MM.1S (cell line): ENCODE measurements around the gene DHH.

ENCODE experiments used
- DNase-seq: peaks from one replicate; pipeline ENCODE4 v3.0.0-alpha.2; 2015
- H2AFZ ChIP-seq: fragments of 300-600 bp; sonication (generic); 2 replicates; pipeline ENCODE4 v1.6.0; 2016; ENCODE audit warnings: antibody characterized with exemption, low read length
- H3F3A ChIP-seq: fragments of 300-600 bp; sonication (generic); 2 replicates; pipeline ENCODE4 v1.6.1; 2016; ENCODE audit warnings: mild to moderate bottlenecking, antibody characterized with exemption, low read length, moderate library complexity, mixed read lengths; ENCODE audit not compliant: insufficient read depth
- H3K27ac ChIP-seq: fragments of 300-600 bp; sonication (generic); 2 replicates; pipeline ENCODE4 v1.5.1; 2016; ENCODE audit warnings: mild to moderate bottlenecking, low read length
- H3K27me3 ChIP-seq: fragments of 300-600 bp; sonication (generic); replicated peaks from 2 replicates; pipeline ENCODE4 v1.6.0; 2016; ENCODE audit warnings: low read length; ENCODE audit not compliant: insufficient read depth
- H3K36me3 ChIP-seq: fragments of 300-600 bp; sonication (generic); replicated peaks from 2 replicates; pipeline ENCODE4 v1.6.1; 2016; ENCODE audit warnings: mild to moderate bottlenecking, low read length, mixed read lengths; ENCODE audit not compliant: insufficient read depth
- H3K4me1 ChIP-seq: fragments of 300-600 bp; sonication (generic); 2 replicates; pipeline ENCODE4 v1.6.1; 2016; ENCODE audit warnings: low read length, mixed read lengths
- H3K4me2 ChIP-seq: fragments of 300-600 bp; sonication (generic); 2 replicates; pipeline ENCODE4 v1.6.0; 2016; ENCODE audit warnings: low read depth, low read length
- H3K4me3 ChIP-seq: fragments of 300-600 bp; sonication (generic); 2 replicates; pipeline ENCODE4 v1.5.1; 2016; ENCODE audit warnings: low read length, mixed read lengths
- H3K79me2 ChIP-seq: fragments of 300-600 bp; sonication (generic); 2 replicates; pipeline ENCODE4 v1.6.1; 2016; ENCODE audit warnings: mixed run types, low read length, mixed read lengths
- H3K9ac ChIP-seq: fragments of 300-600 bp; sonication (generic); 2 replicates; pipeline ENCODE4 v1.6.1; 2016; ENCODE audit warnings: low read length, mixed read lengths
- H3K9me2 ChIP-seq: fragments of 300-600 bp; sonication (generic); replicated peaks from 2 replicates; pipeline ENCODE4 v1.6.1; 2016; ENCODE audit warnings: mild to moderate bottlenecking, low read length, mixed read lengths; ENCODE audit not compliant: insufficient read depth
- H3K9me3 ChIP-seq: fragments of 300-600 bp; sonication (generic); replicated peaks from 2 replicates; pipeline ENCODE4 v1.6.1; 2016; ENCODE audit warnings: mild to moderate bottlenecking, low read length, mixed read lengths; ENCODE audit not compliant: insufficient read depth
- H4K20me1 ChIP-seq: fragments of 300-600 bp; sonication (generic); 2 replicates; pipeline ENCODE4 v1.6.1; 2016; ENCODE audit warnings: mild to moderate bottlenecking, low read length, moderate library complexity, mixed read lengths; ENCODE audit not compliant: insufficient read depth
- EZH2 ChIP-seq: fragments of 300-600 bp; sonication (generic); optimal IDR thresholded peaks from 2 replicates; pipeline ENCODE3; 2017; ENCODE audit warnings: low read depth, mild to moderate bottlenecking, antibody characterized with exemption, low read length, mixed read lengths
- EZH2phosphoT487 ChIP-seq: fragments of 300-600 bp; sonication (generic); IDR thresholded peaks from 2 replicates; pipeline ENCODE4 v1.6.1; 2018; ENCODE audit warnings: antibody characterized with exemption, low read length
- TF ChIP-seq, protein P1 (sequence below): fragments of 300-600 bp; sonication (generic); IDR thresholded peaks from 2 replicates; pipeline ENCODE4 v1.5.1; 2016; ENCODE audit warnings: antibody characterized with exemption, low read length, mixed read lengths

DHH gene

DNA sequence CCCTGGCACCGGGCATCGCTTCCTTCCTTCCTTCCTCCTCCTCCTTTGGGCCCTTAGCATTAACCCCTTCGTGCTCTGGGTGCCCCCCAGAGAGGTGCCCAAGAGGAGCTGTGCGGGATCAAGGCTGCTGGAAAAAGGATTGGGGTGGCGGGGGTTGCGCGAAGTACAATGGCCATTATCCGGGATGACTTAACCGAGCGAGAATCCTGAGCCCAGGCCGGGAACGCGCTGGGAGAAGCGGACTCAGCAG is 2.8 kb downstream of the DHH start:
- Histone ChIP-seq H3K4me1 (peaks cover 5% of the 10 kb centered on the region), H3F3A (no peaks in the 10 kb centered on the region), H4K20me1 (no peaks in the 10 kb centered on the region), H3K27me3 (peaks cover 70% of the 10 kb centered on the region), H3K27ac (no peak overlapping the region), H3K4me3 (peak overlapping the region; percentile 35; the same call in 1 of the 2 replicates), H3K9me2 (no peaks in the 10 kb centered on the region), H3K36me3 (no peaks in the 10 kb centered on the region), H3K4me2 (peak overlapping the region; percentile 64), H3K79me2 (no peaks in the 10 kb centered on the region), H3K9ac (no peak overlapping the region), H3K9me3 (no peaks in the 10 kb centered on the region), H2AFZ (no peak overlapping the region)
- no peak for DNase-seq
- TF ChIP-seq, protein P1, sequence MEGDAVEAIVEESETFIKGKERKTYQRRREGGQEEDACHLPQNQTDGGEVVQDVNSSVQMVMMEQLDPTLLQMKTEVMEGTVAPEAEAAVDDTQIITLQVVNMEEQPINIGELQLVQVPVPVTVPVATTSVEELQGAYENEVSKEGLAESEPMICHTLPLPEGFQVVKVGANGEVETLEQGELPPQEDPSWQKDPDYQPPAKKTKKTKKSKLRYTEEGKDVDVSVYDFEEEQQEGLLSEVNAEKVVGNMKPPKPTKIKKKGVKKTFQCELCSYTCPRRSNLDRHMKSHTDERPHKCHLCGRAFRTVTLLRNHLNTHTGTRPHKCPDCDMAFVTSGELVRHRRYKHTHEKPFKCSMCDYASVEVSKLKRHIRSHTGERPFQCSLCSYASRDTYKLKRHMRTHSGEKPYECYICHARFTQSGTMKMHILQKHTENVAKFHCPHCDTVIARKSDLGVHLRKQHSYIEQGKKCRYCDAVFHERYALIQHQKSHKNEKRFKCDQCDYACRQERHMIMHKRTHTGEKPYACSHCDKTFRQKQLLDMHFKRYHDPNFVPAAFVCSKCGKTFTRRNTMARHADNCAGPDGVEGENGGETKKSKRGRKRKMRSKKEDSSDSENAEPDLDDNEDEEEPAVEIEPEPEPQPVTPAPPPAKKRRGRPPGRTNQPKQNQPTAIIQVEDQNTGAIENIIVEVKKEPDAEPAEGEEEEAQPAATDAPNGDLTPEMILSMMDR: no peak
- TF ChIP-seq EZH2: no peak
- no peak for TF ChIP-seq EZH2phosphoT487

DNA sequence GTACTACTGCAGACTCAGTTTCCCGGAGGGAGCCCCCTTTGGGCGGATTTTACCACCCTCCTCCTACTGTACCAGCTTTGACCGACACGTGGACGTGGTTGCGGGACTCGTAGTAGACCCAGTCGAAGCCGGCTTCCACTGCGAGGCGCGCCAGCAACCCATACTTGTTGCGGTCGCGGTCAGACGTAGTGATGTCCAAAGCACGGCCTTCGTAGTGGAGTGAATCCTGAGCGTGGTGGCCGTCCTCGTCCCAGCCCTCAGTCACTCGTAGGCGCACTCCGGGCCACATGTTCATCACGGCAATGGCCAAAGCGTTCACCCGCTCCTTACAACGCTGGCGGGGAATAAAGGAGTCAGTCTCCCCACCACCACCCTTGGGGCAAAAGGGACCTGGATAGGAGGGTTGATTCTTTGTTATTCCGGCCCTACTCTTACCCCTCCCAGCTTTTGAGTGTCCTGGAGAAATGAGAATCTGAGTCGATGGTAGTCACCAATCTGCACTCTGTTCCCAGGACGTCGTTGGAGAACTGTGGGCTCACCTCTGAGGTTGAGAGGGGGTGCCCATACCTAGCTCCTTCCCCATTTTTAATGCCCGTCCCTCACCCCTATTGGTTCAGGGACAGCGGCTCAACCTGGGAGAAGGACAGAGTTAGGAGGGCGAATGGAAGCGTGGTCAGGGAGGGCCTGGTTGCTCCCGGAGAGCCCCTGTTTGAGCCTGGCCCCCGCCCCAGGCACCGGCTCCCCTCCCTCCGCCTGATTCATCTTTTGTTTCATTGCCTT is 3.4 kb downstream of the DHH start:
- Histone ChIP-seq H3K27me3 (peaks cover 70% of the 10 kb centered on the region), H3K9me2 (no peaks in the 10 kb centered on the region), H3F3A (no peaks in the 10 kb centered on the region), H4K20me1 (no peaks in the 10 kb centered on the region), H3K79me2 (no peaks in the 10 kb centered on the region), H2AFZ (no peak overlapping the region), H3K36me3 (no peaks in the 10 kb centered on the region), H3K4me2 (peak overlapping the region; percentile 64; the same call in 1 of the 2 replicates), H3K4me3 (no peak overlapping the region), H3K4me1 (peaks cover 5% of the 10 kb centered on the region), H3K9ac (no peak overlapping the region), H3K9me3 (no peaks in the 10 kb centered on the region), H3K27ac (no peak overlapping the region)
- TF ChIP-seq EZH2: no peak
- TF ChIP-seq EZH2phosphoT487: no peak
- TF ChIP-seq, protein P1: no peak
- DNase-seq: no peak

DNA sequence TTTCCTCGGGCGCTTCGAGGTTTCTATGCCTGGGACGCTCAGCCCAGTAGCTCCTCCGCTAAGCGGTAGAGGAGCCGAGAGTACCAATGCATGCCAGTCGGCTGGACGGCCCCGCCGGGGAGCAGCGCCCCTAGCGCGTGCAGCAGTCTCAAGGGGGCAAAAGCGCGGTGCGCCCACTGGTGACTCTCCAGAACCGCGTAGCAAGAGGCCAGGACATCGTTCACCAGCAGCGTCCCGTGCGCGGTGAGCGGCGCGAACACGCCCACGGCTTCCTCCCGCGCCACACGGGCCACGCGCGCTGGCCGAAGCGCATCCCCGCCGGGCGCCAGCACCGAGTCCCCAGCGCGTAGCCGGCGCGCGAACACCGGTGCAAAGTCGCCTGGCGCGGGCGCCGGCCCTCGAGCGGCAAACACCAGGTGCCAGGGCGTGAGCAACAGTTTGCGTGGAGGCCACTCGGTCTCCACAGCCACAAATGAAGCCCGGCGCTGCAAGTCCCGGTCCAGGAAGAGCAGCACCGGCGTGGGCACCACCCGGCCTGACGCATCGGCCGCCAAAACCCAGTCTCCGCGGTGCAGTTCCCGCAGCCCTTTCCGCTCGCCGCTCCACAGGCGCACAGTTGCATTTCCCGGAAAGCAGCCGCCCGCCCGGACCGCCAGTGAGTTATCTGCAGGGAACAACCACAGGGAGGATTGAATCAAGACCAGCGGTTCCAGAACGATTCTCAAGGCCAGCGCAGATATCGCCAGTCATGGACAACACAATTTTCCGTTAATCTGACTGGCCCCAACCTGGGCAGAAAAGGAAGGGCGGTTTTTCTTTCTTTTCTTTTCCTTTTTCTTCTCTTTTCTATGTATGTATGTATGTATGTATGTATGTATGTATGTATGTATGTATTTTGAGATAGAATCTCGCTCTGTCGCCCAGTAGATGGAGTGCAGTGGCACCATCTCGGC is 4.5 kb downstream of the DHH start:
- no peaks in the 10 kb centered on the region for H3K9me2 ChIP-seq
- H3K4me2 ChIP-seq: peak overlapping the region; percentile 88
- no peaks in the 10 kb centered on the region for H3F3A ChIP-seq
- H3K9ac ChIP-seq: no peak overlapping the region
- H3K4me3 ChIP-seq: peak overlapping the region; percentile 38
- no peaks in the 10 kb centered on the region for H4K20me1 ChIP-seq
- TF ChIP-seq, protein P1: peak; percentile 33
- TF ChIP-seq EZH2 (no peak), EZH2phosphoT487 (no peak; the same call in 1 of the 2 replicates)
- H3K9me3 ChIP-seq: no peaks in the 10 kb centered on the region
- no peak overlapping the region for H3K27ac ChIP-seq
- H2AFZ ChIP-seq: no peak overlapping the region
- no peaks in the 10 kb centered on the region for H3K36me3 ChIP-seq
- peak; percentile 28 for DNase-seq
- peaks cover 68% of the 10 kb centered on the region for H3K27me3 ChIP-seq
- H3K79me2 ChIP-seq: no peaks in the 10 kb centered on the region
- H3K4me1 ChIP-seq: peaks cover 5% of the 10 kb centered on the region
